Erythroblast (primary cell): Measurements from ENCODE around the gene CNOT11.
"Not testable (repeated sequence)": the region's sequence is repeated elsewhere in the genome, so short reads cannot be mapped to it uniquely, and the experiment has no call there.

Source experiments
- GATA1 ChIP-seq: IDR thresholded peaks from 2 replicates; pipeline ENCODE4 v1.6.1; 2011; ENCODE audit warnings: low read depth, mild to moderate bottlenecking, control low read depth, low read length, moderate library complexity
- POLR2A ChIP-seq: IDR thresholded peaks from 2 replicates; pipeline ENCODE4 v1.6.1; 2011; ENCODE audit warnings: mild to moderate bottlenecking, low read length

DNA sequence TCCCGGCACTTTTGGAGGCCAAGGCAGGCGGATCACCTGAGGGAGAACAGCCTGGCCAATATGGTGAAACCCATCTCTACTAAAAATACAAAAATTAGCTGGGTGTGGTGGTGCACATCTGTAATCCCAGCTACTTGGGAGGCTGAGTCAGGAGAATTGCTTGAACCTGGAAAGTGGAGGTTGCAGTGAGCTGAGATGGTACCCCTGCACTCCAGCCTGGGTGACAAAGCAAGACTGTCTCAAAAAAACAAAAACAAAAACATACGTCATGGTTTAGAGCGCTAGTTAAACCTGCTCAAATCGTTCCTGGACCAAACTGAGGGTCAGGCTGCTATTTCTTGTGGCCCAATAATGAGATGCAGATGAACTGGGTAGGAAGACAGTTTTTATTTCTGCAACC is 7.2 kb upstream of the CNOT11 start:
- not testable (repeated sequence) for TF ChIP-seq POLR2A, GATA1
